Amniotic epithelial cell (primary cell): ENCODE data around the gene WNT8B.

Experiments
- DNase-seq: peaks from one replicate; pipeline ENCODE4 v3.0.0-alpha.2; 2010; ENCODE audit warnings: low read depth

Gene WNT8B

GRCh38 chr10:100462709-100463108 is at the start of gene WNT8B:
WNT8B (plus strand) TSS chr10:100463009; CDS start chr10:100463169, 160 bp downstream.
- no peak for DNase-seq

- no peak for DNase-seq
Observed at GRCh38 chr10:100413173-100413572, 49.6 kb upstream of the WNT8B start.

GRCh38 chr10:100419911-100420449 is 42.8 kb upstream of the WNT8B start:
- DNase-seq = no peak

GRCh38 chr10:100427374-100427773 is 35.4 kb upstream of the WNT8B start:
- no peak for DNase-seq

- DNase-seq = peak; percentile 83
Observed at GRCh38 chr10:100433253-100434240, 29.3 kb upstream of the WNT8B start.

- no peak for DNase-seq
Observed at GRCh38 chr10:100436255-100436654, 26.6 kb upstream of the WNT8B start.

GRCh38 chr10:100438674-100439315 is 24.0 kb upstream of the WNT8B start:
- DNase-seq = no peak

- DNase-seq = no peak
Observed at GRCh38 chr10:100442548-100442947, 20.3 kb upstream of the WNT8B start.

GRCh38 chr10:100446130-100446761 is 16.6 kb upstream of the WNT8B start:
- DNase-seq = no peak

GRCh38 chr10:100447663-100448062 is 15.1 kb upstream of the WNT8B start:
- no peak for DNase-seq

- no peak for DNase-seq
Observed at GRCh38 chr10:100448951-100449350, 13.9 kb upstream of the WNT8B start.

- no peak for DNase-seq
Observed at GRCh38 chr10:100468322-100468721, 5.5 kb downstream of the WNT8B start.

GRCh38 chr10:100468978-100469377 is 6.2 kb downstream of the WNT8B start:
- peak; percentile 24 for DNase-seq

GRCh38 chr10:100469756-100470155 is 6.9 kb downstream of the WNT8B start:
- no peak for DNase-seq

- peak; percentile 66 for DNase-seq
Observed at GRCh38 chr10:100470367-100470766, 7.6 kb downstream of the WNT8B start.

- no peak for DNase-seq
Observed at GRCh38 chr10:100477970-100478369, 15.2 kb downstream of the WNT8B start.

- DNase-seq = no peak
Observed at GRCh38 chr10:100479037-100479436, 16.2 kb downstream of the WNT8B start.

GRCh38 chr10:100480002-100480401 is 17.2 kb downstream of the WNT8B start:
- no peak for DNase-seq

- peak; percentile 71 for DNase-seq
Observed at GRCh38 chr10:100481462-100482081, 18.8 kb downstream of the WNT8B start.

GRCh38 chr10:100482181-100482833 is 19.5 kb downstream of the WNT8B start:
- DNase-seq = peak; percentile 48

GRCh38 chr10:100482834-100483185 is 20.0 kb downstream of the WNT8B start:
- DNase-seq = no peak
